ENCODE data around the gene APBB3. TPM values are rescaled to one million over a fixed set of nuclear protein-coding genes. Genes with fewer than 3 reads are reported as not detected.

APBB3 gene
- total RNA-seq, 1 donor from 2014 or later = 21.5 TPM

Small RNA genes lying within 50 kb of the gene (microRNA-seq; reads per million reads assigned to microRNA genes)
- gene MIR6831 (ENCODE audit: borderline number of aligned reads) = not detected

Other genes with a start within 250 kb of the APBB3 start
- 48.5 TPM for gene HBEGF, start 218.0 kb downstream of the APBB3 start, total RNA-seq
- gene SLC4A9, start 204.4 kb downstream of the APBB3 start, total RNA-seq = 0.22 TPM
- gene ANKHD1, start 162.8 kb downstream of the APBB3 start, total RNA-seq = 90.5 TPM
- 22.5 TPM for gene EIF4EBP3, start 16.9 kb downstream of the APBB3 start, total RNA-seq
- gene SRA1, start 7.1 kb downstream of the APBB3 start, total RNA-seq = 34.4 TPM
- 71.9 TPM for gene SLC35A4, start 230 bp upstream of the APBB3 start, total RNA-seq
- gene CD14, start 68.6 kb upstream of the APBB3 start, total RNA-seq = 224 TPM
- gene TMCO6, start 74.9 kb upstream of the APBB3 start, total RNA-seq = 9.6 TPM
- 57.3 TPM for gene NDUFA2, start 83.0 kb upstream of the APBB3 start, total RNA-seq
- 66.4 TPM for gene IK, start 83.2 kb upstream of the APBB3 start, total RNA-seq
- gene WDR55, start 100.3 kb upstream of the APBB3 start, total RNA-seq = 23.4 TPM
- 1.00 TPM for gene DND1, start 109.0 kb upstream of the APBB3 start, total RNA-seq
- 50.7 TPM for gene HARS1, start 126.8 kb upstream of the APBB3 start, total RNA-seq
- 15.9 TPM for gene HARS2, start 126.9 kb upstream of the APBB3 start, total RNA-seq
- gene ZMAT2, start 135.8 kb upstream of the APBB3 start, total RNA-seq = 37.9 TPM
- not detected for gene PCDHA1, start 221.5 kb upstream of the APBB3 start, total RNA-seq
- gene PCDHA2, start 230.3 kb upstream of the APBB3 start, total RNA-seq = not detected
- 0.29 TPM for gene PCDHA3, start 236.5 kb upstream of the APBB3 start, total RNA-seq
- 0.32 TPM for gene PCDHA4, start 242.5 kb upstream of the APBB3 start, total RNA-seq